HepG2 (cell line): ENCODE measurements around the gene NFATC4. TPM values are rescaled to one million over a fixed set of nuclear protein-coding genes. Genes with fewer than 3 reads are reported as not detected.
A peak's percentile ranks its signal among the peaks of the same experiment; 100 is the strongest.

Source experiments
- EHMT2 ChIP-seq: fragments of 200-600 bp; sonication (generic); IDR thresholded peaks from 2 replicates; pipeline ENCODE4 v1.7.0; 2017; ENCODE audit warnings: antibody characterized with exemption, low read depth, low read length, borderline replicate concordance
- ELK4 ChIP-seq: sonication (generic); formaldehyde crosslinking; IDR thresholded peaks from 2 replicates; pipeline ENCODE4 v1.9.0; 2021; ENCODE audit warnings: missing genetic modification reagents, borderline replicate concordance
- FUBP1 ChIP-seq: sonication (generic); formaldehyde crosslinking; IDR thresholded peaks from 2 replicates; pipeline ENCODE4 v1.5.1; 2020; ENCODE audit warnings: missing genetic modification reagents, mild to moderate bottlenecking, borderline replicate concordance
- IKZF1 ChIP-seq: fragments of 450-650 bp; IDR thresholded peaks from 2 replicates; pipeline ENCODE4 v1.7.1; 2016
- KLF13 ChIP-seq: sonication (generic); formaldehyde crosslinking; IDR thresholded peaks from 2 replicates; pipeline ENCODE4 v1.4.0; 2020; ENCODE audit warnings: mild to moderate bottlenecking, missing genetic modification reagents
- MAFF ChIP-seq: IDR thresholded peaks from 2 replicates; pipeline ENCODE4 v1.6.1; 2011; ENCODE audit warnings: low read depth, low read length, improper control_type of control experiment
- MIXL1 ChIP-seq: IDR thresholded peaks from 2 replicates; pipeline ENCODE4 v1.6.1; 2016
- MTERF4 ChIP-seq: sonication (generic); formaldehyde crosslinking; IDR thresholded peaks from 2 replicates; pipeline ENCODE4 v1.8.0; 2023; ENCODE audit warnings: mild to moderate bottlenecking, missing genetic modification reagents
- NCOR1 ChIP-seq: fragments of 200-600 bp; sonication (generic); IDR thresholded peaks from 2 replicates; pipeline ENCODE4 v1.7.0; 2017; ENCODE audit warnings: antibody characterized with exemption, low read length, borderline replicate concordance
- SRSF4 ChIP-seq: fragments of 200-400 bp; formaldehyde crosslinking; IDR thresholded peaks from one replicate; pipeline ENCODE4 v1.6.1; 2018; ENCODE audit warnings: mild to moderate bottlenecking, low read depth, low read length, moderate library complexity; ENCODE audit not compliant: poor library complexity, severe bottlenecking
- ZNF234 ChIP-seq: sonication (generic); formaldehyde crosslinking; conservative IDR thresholded peaks from 2 replicates; pipeline ENCODE4 v1.5.1; 2020; ENCODE audit warnings: mild to moderate bottlenecking, missing genetic modification reagents
- ZNF354B ChIP-seq: sonication (generic); formaldehyde crosslinking; IDR thresholded peaks from 2 replicates; pipeline ENCODE4 v1.8.0; 2022; ENCODE audit warnings: mild to moderate bottlenecking, missing genetic modification reagents
- ZNF407 ChIP-seq: sonication (generic); formaldehyde crosslinking; IDR thresholded peaks from one replicate; pipeline ENCODE4 v1.5.1; 2020; ENCODE audit warnings: mild to moderate bottlenecking, missing genetic modification reagents; ENCODE audit errors: not compliant biosample characterization
- ZNF761 ChIP-seq: sonication (generic); formaldehyde crosslinking; conservative IDR thresholded peaks from 2 replicates; pipeline ENCODE4 v1.4.0; 2020; ENCODE audit warnings: mild to moderate bottlenecking, missing genetic modification reagents
- ZNF841 ChIP-seq: sonication (generic); formaldehyde crosslinking; IDR thresholded peaks from 2 replicates; pipeline ENCODE4 v1.8.1; 2023; ENCODE audit warnings: missing genetic modification reagents, borderline replicate concordance
- ZSCAN12 ChIP-seq: sonication (generic); formaldehyde crosslinking; IDR thresholded peaks from 2 replicates; pipeline ENCODE4 v1.9.0; 2021; ENCODE audit warnings: mild to moderate bottlenecking, missing genetic modification reagents
- polyA plus RNA-seq, 8 experiments: library from polyadenylated mRNA; depleted of rRNA in 3 of 8; stranded (reverse) in 7 of 8; unstranded in 1 of 8; fragments of >200 nt; fragmentation: Illumina TruSeq in 4 of 8; extraction: Trizol in 4 of 8; gene quantifications; 2 replicates each; pipeline versions ENCODE4 v1.2.1 to v1.2.3, GENCODE V29; 2011 to 2016; ENCODE audit warnings: low read depth in 4 of 8, missing spikeins in 1 of 8, mixed read lengths in 1 of 8; ENCODE audit not compliant: insufficient read depth in 1 of 8
- total RNA-seq, 5 experiments: library from RNA; depleted of rRNA; stranded (reverse); fragments of >200 nt; fragmentation: Illumina TruSeq; extraction: Trizol; gene quantifications; 2 replicates each; pipeline ENCODE4 v1.2.3, GENCODE V29; 2016; ENCODE audit warnings: low read depth in 1 of 5

The NFATC4 gene
- total and polyA plus RNA-seq, 2 of the 13 experiments (the other 11 are each of a cell fraction or from before 2014, with no cell fraction given), result 0.04 to 0.15 TPM

- peak; percentile 52 for TF ChIP-seq ZNF407
- TF ChIP-seq IKZF1, result no peak
- TF ChIP-seq ZSCAN12 (CRISPR knock-in tag), result peak; percentile 91; the same call in 1 of the 2 replicates
- TF ChIP-seq MIXL1 (CRISPR knock-in tag), result no peak
- TF ChIP-seq ZNF841 (CRISPR knock-in tag), result no peak
- TF ChIP-seq NCOR1, result no peak
- no peak for TF ChIP-seq SRSF4
- TF ChIP-seq ZNF234 (CRISPR knock-in tag), result no peak
- TF ChIP-seq FUBP1 (CRISPR knock-in tag), result no peak
- no peak for TF ChIP-seq MTERF4 (CRISPR knock-in tag)
- TF ChIP-seq ZNF761 (CRISPR knock-in tag), result no peak
- 0 out of 2 replicates have a peak, but pooled peaks have one; percentile 56 for TF ChIP-seq KLF13 (CRISPR knock-in tag)
- no peak for TF ChIP-seq EHMT2
- no peak for TF ChIP-seq ELK4 (CRISPR knock-in tag)
- TF ChIP-seq ZNF354B, result no peak
- no peak for TF ChIP-seq MAFF
Measured at GRCh38 chr14:24427537-24428508, 59.8 kb downstream of the NFATC4 start (continued).
